SK-N-MC (cell line): ENCODE results near the gene DCTN1.

Source experiments
- EZH2 ChIP-seq: fragments of 200-600 bp; sonication (generic); IDR thresholded peaks from one replicate; pipeline ENCODE4 v1.6.1; 2017; ENCODE audit warnings: antibody characterized with exemption
- FOXP2 ChIP-seq: optimal IDR thresholded peaks from 2 replicates; pipeline ENCODE3; 2011; ENCODE audit warnings: mild to moderate bottlenecking, moderate library complexity; ENCODE audit not compliant: insufficient read depth; ENCODE audit errors: extremely low read length, control extremely low read depth
- POLR2AphosphoS5 ChIP-seq: IDR thresholded peaks from 2 replicates; pipeline ENCODE4 v1.6.1; 2012; ENCODE audit warnings: mild to moderate bottlenecking, low read depth, low read length, borderline replicate concordance

DNA sequence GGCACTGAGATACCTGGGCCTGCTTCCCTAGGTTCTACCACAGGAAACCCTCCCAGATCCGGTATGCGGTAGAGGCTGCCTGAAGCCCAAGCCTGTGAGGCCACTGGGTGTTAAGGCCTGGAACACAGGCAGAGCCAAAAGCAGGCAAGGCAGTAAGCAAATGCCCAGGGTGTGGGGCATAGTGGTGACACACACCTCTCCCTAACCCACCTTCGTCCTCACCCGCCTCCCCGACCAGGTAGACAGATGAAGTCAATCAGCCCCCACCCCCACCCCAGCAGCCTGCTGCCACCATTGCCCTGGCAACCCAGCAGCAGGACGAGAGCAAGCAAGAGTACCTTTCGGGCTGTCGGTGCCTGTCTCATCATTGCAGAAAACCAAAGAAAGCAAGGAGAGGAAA lies 6.1 kb downstream of the DCTN1 start:
- no peak for TF ChIP-seq POLR2AphosphoS5
- TF ChIP-seq EZH2: no peak
- TF ChIP-seq FOXP2: no peak
